Measurements from ENCODE around the gene WWC2.
A peak's percentile ranks its signal among the peaks of the same experiment; 100 is the strongest.

WWC2 gene

GRCh38 chr4:183350317-183351071 lies 251.4 kb downstream of the WWC2 start:
- no peak for DNase-seq
- TF ChIP-seq POLR2A (IDR thresholded peaks at IDR 0.05; ENCODE audit: low read length) (no peak), GATA1 (IDR thresholded peaks at IDR 0.05; ENCODE audit: low read depth, low read length) (no peak)

GRCh38 chr4:183352546-183352945 lies 253.5 kb downstream of the WWC2 start:
- TF ChIP-seq GATA1 (IDR thresholded peaks at IDR 0.05; ENCODE audit: low read depth, low read length) (no peak), POLR2A (IDR thresholded peaks at IDR 0.05; ENCODE audit: low read length) (no peak)
- DNase-seq, result no peak

GRCh38 chr4:183353557-183353956 lies 254.5 kb downstream of the WWC2 start:
- TF ChIP-seq POLR2A (IDR thresholded peaks at IDR 0.05; ENCODE audit: low read length) (no peak), GATA1 (IDR thresholded peaks at IDR 0.05; ENCODE audit: low read depth, low read length) (no peak)
- DNase-seq, result peak in 1 of 2 experiments; percentile 9

GRCh38 chr4:183354219-183354618 lies 255.2 kb downstream of the WWC2 start:
- TF ChIP-seq GATA1 (IDR thresholded peaks at IDR 0.05; ENCODE audit: low read depth, low read length), result no peak
- no peak for TF ChIP-seq POLR2A (IDR thresholded peaks at IDR 0.05; ENCODE audit: low read length)
- DNase-seq, result no peak

GRCh38 chr4:183355405-183355804 lies 256.3 kb downstream of the WWC2 start:
- TF ChIP-seq POLR2A (IDR thresholded peaks at IDR 0.05; ENCODE audit: low read length) (no peak), GATA1 (IDR thresholded peaks at IDR 0.05; ENCODE audit: low read depth, low read length) (no peak)
- no peak for DNase-seq

- no peak for DNase-seq
- TF ChIP-seq GATA1 (IDR thresholded peaks at IDR 0.05; ENCODE audit: low read depth, low read length) (no peak), POLR2A (IDR thresholded peaks at IDR 0.05; ENCODE audit: low read length) (no peak)
Measured at GRCh38 chr4:183356173-183356830, 257.2 kb downstream of the WWC2 start.

GRCh38 chr4:183356931-183357675 lies 258.0 kb downstream of the WWC2 start:
- TF ChIP-seq GATA1 (IDR thresholded peaks at IDR 0.05; ENCODE audit: low read depth, low read length) (no peak), POLR2A (IDR thresholded peaks at IDR 0.05; ENCODE audit: low read length) (no peak)

GRCh38 chr4:183358215-183358755 lies 259.2 kb downstream of the WWC2 start:
- no peak for DNase-seq
- TF ChIP-seq POLR2A (IDR thresholded peaks at IDR 0.05; ENCODE audit: low read length), result no peak
- TF ChIP-seq GATA1 (IDR thresholded peaks at IDR 0.05; ENCODE audit: low read depth, low read length), result no peak

More at GRCh38 chr4:183356931-183357675, 258.0 kb downstream of the WWC2 start:
- DNase-seq, result no peak

GRCh38 chr4:183360161-183360919 lies 261.3 kb downstream of the WWC2 start:
- no peak for DNase-seq
- TF ChIP-seq POLR2A (IDR thresholded peaks at IDR 0.05; ENCODE audit: low read length) (no peak), GATA1 (IDR thresholded peaks at IDR 0.05; ENCODE audit: low read depth, low read length) (no peak)

- TF ChIP-seq POLR2A (IDR thresholded peaks at IDR 0.05; ENCODE audit: low read length), result no peak
- no peak for TF ChIP-seq GATA1 (IDR thresholded peaks at IDR 0.05; ENCODE audit: low read depth, low read length)
- DNase-seq, result no peak
Measured at GRCh38 chr4:183362036-183362435, 263.0 kb downstream of the WWC2 start.

- no peak for DNase-seq
- TF ChIP-seq GATA1 (IDR thresholded peaks at IDR 0.05; ENCODE audit: low read depth, low read length) (no peak), POLR2A (IDR thresholded peaks at IDR 0.05; ENCODE audit: low read length) (no peak)
Measured at GRCh38 chr4:183362916-183363542, 264.0 kb downstream of the WWC2 start.

GRCh38 chr4:183364025-183364424 lies 265.0 kb downstream of the WWC2 start:
- no peak for DNase-seq
- no peak for TF ChIP-seq GATA1 (IDR thresholded peaks at IDR 0.05; ENCODE audit: low read depth, low read length)
- no peak for TF ChIP-seq POLR2A (IDR thresholded peaks at IDR 0.05; ENCODE audit: low read length)

Measured in erythroblast (primary cell).